HCT116 (cell line): Measurements from ENCODE around the gene CFI. TPM values are rescaled to one million over a fixed set of nuclear protein-coding genes. Genes with fewer than 3 reads are reported as not detected.

ENCODE experiments used
- ATAC-seq: fragments of 200-7000 bp; cut with Tn5 transposase; 2 replicates; pipeline ENCODE4 v1.9.1; 2020; ENCODE audit warnings: mild to moderate bottlenecking, moderate library complexity
- BruUV-seq: library from RNA; stranded (reverse); fragments of 400-500 nt; replicated peaks from 2 replicates; lab custom pipeline; 2021; lab: Mats Ljungman, UMichigan
- CTCF ChIA-PET: fragments of 300-600 bp; sonication (Branson Sonifier 250); formaldehyde crosslinking; loops from one replicate; lab custom pipeline; 2021; ENCODE audit warnings: antibody characterized with exemption; lab: Charles Lee
- POLR2A ChIA-PET: fragments of 300-600, 350-600 bp; sonication (Branson Sonifier 250); formaldehyde crosslinking; loops from one replicate; lab custom pipeline; 2021; ENCODE audit warnings: antibody characterized with exemption; lab: Charles Lee
- RAD21 ChIA-PET, 2 experiments: fragments of 300-600 bp; sonication (Branson Sonifier 250); formaldehyde crosslinking; loops; one replicate each; lab custom pipeline; 2023; ENCODE audit warnings: low total read pairs in 2 of 2; ENCODE audit not compliant: uncharacterized antibody in 2 of 2, unreplicated experiment in 2 of 2, low non-redundant PET in 1 of 2; lab: Charles Lee
- DNase-seq: peaks from one replicate; pipeline ENCODE4 v3.0.0-alpha.2; 2010; ENCODE audit warnings: low read depth, low spot score
- H2AFZ ChIP-seq: fragments of 200-600 bp; shearing (Covaris generic), sonication (generic); 2 replicates; pipeline ENCODE4 v1.6.1; 2017; ENCODE audit warnings: low read depth, mixed run types, mixed read lengths, antibody characterized with exemption, low read length; ENCODE audit not compliant: poor library complexity, severe bottlenecking
- H3K27ac ChIP-seq: 2 replicates; pipeline ENCODE4 v1.5.1; 2012; ENCODE audit warnings: low read depth, low read length
- H3K27me3 ChIP-seq: fragments of 200-600 bp; sonication (generic); 2 replicates; pipeline ENCODE4 v1.6.1; 2016; ENCODE audit warnings: mixed run types, low read length, mixed read lengths; ENCODE audit not compliant: insufficient read depth
- H3K36me3 ChIP-seq, 2 experiments: fragments of 200-500 bp in 1 of 2; fragments of 200-600 bp in 1 of 2; sonication (Bioruptor generic) in 1 of 2; sonication (generic) in 1 of 2; 2 replicates each; pipeline versions ENCODE4 v1.5.1 to v1.6.1; 2014 to 2016; ENCODE audit warnings: low read length in 2 of 2, inconsistent platforms in 1 of 2, mixed read lengths in 1 of 2, mixed run types in 1 of 2; ENCODE audit not compliant: insufficient read depth in 2 of 2, control insufficient read depth in 1 of 2
- H3K4me1 ChIP-seq, 2 experiments: fragments of 200-600 bp in 1 of 2; sonication (generic) in 1 of 2; 2 replicates each; pipeline versions ENCODE4 v1.5.1 to v1.6.1; 2012 to 2017; ENCODE audit warnings: low read length in 2 of 2, inconsistent platforms in 1 of 2, mild to moderate bottlenecking in 1 of 2, mixed read lengths in 1 of 2, mixed run types in 1 of 2, moderate library complexity in 1 of 2; ENCODE audit not compliant: insufficient read depth in 2 of 2, control insufficient read depth in 1 of 2
- H3K4me2 ChIP-seq: fragments of 200-600 bp; sonication (generic); 2 replicates; pipeline ENCODE4 v1.6.1; 2017; ENCODE audit warnings: mixed run types, low read length, mixed read lengths
- H3K4me3 ChIP-seq, 2 experiments: fragments of 200-600 bp in 1 of 2; sonication (generic) in 1 of 2; replicated peaks in 1 of 2; 2 replicates each; pipeline ENCODE4 v1.5.1; 2011 to 2016; ENCODE audit warnings: low read length in 2 of 2, control low read depth in 1 of 2, low read depth in 1 of 2, mild to moderate bottlenecking in 1 of 2, mixed read lengths in 1 of 2, mixed run types in 1 of 2
- H3K79me2 ChIP-seq: fragments of 200-600 bp; sonication (generic); 2 replicates; pipeline ENCODE4 v1.6.1; 2017; ENCODE audit warnings: mild to moderate bottlenecking, mixed run types, low read length, moderate library complexity, mixed read lengths; ENCODE audit not compliant: insufficient read depth
- H3K9ac ChIP-seq: fragments of 200-600 bp; sonication (generic); 2 replicates; pipeline ENCODE4 v1.6.1; 2016; ENCODE audit warnings: low read length, mixed read lengths
- H3K9me2 ChIP-seq: fragments of 200-600 bp; sonication (generic), shearing (Covaris generic); 2 replicates; pipeline ENCODE4 v1.6.1; 2017; ENCODE audit warnings: mixed run types, mild to moderate bottlenecking, moderate library complexity; ENCODE audit not compliant: insufficient read depth
- H3K9me3 ChIP-seq, 2 experiments: fragments of 200-500 bp in 1 of 2; fragments of 200-600 bp in 1 of 2; sonication (Bioruptor generic) in 1 of 2; sonication (generic) in 1 of 2; 2 replicates each; pipeline ENCODE4 v1.6.1; 2014 to 2017; ENCODE audit warnings: low read length in 2 of 2, mixed read lengths in 2 of 2, inconsistent platforms in 1 of 2, low read depth in 1 of 2, mild to moderate bottlenecking in 1 of 2, mixed run types in 1 of 2, moderate library complexity in 1 of 2; ENCODE audit not compliant: control insufficient read depth in 1 of 2, insufficient read depth in 1 of 2
- H4K20me1 ChIP-seq: fragments of 200-600 bp; sonication (generic), shearing (Covaris generic); 2 replicates; pipeline ENCODE4 v1.6.1; 2017; ENCODE audit warnings: mixed run types, mild to moderate bottlenecking, moderate library complexity; ENCODE audit not compliant: insufficient read depth
- ATF3 ChIP-seq: IDR thresholded peaks from 2 replicates; pipeline ENCODE4 v1.6.1; 2012
- ELF1 ChIP-seq: IDR thresholded peaks from 2 replicates; pipeline ENCODE4 v1.6.1; 2012; ENCODE audit warnings: low read depth, borderline replicate concordance
- EZH2 ChIP-seq: fragments of 200-600 bp; sonication (generic); IDR thresholded peaks from 2 replicates; pipeline ENCODE4 v1.6.1; 2017; ENCODE audit warnings: antibody characterized with exemption, mixed run types
- POLR2AphosphoS5 ChIP-seq: IDR thresholded peaks from 2 replicates; pipeline ENCODE4 v1.6.1; 2011; ENCODE audit warnings: mild to moderate bottlenecking, low read depth, low read length, moderate library complexity
- RAD21 ChIP-seq: IDR thresholded peaks from 2 replicates; pipeline ENCODE4 v1.6.1; 2012; ENCODE audit warnings: low read depth, mild to moderate bottlenecking
- REST ChIP-seq: IDR thresholded peaks from 2 replicates; pipeline ENCODE4 v1.6.1; 2012; ENCODE audit warnings: low read depth
- SIN3A ChIP-seq: IDR thresholded peaks from 2 replicates; pipeline ENCODE4 v1.6.1; 2012; ENCODE audit warnings: low read depth
- SRF ChIP-seq: IDR thresholded peaks from 2 replicates; pipeline ENCODE4 v1.6.1; 2012; ENCODE audit warnings: low read depth
- TCF7L2 ChIP-seq: IDR thresholded peaks from 2 replicates; pipeline ENCODE4 v1.7.0; 2011; ENCODE audit warnings: borderline replicate concordance, inconsistent platforms; ENCODE audit not compliant: insufficient read depth, insufficient read length; ENCODE audit errors: extremely low read depth
- YY1 ChIP-seq: IDR thresholded peaks from 2 replicates; pipeline ENCODE4 v1.6.1; 2011; ENCODE audit warnings: low read length, low read depth, moderate library complexity, mild to moderate bottlenecking; ENCODE audit not compliant: insufficient replicate concordance; ENCODE audit errors: extremely low read depth
- ZBTB33 ChIP-seq: IDR thresholded peaks from 2 replicates; pipeline ENCODE4 v1.6.1; 2011; ENCODE audit warnings: mild to moderate bottlenecking, low read length, moderate library complexity; ENCODE audit not compliant: insufficient replicate concordance; ENCODE audit errors: extremely low read depth
- ZNF274 ChIP-seq: fragments of 200-500 bp; sonication (Bioruptor generic); IDR thresholded peaks from 2 replicates; pipeline ENCODE4 v1.6.1; 2014; ENCODE audit warnings: mild to moderate bottlenecking, low read depth, low read length, inconsistent platforms
- intact Hi-C: fragments of 100-400 bp; cut with micrococcal nuclease; formaldehyde crosslinking; loops from 2 replicates; pipeline ENCODE4 v1.10.0; 2022
- total RNA-seq: library from RNA; stranded (reverse); gene quantifications from one replicate; pipeline ENCODE4 v1.2.1, GENCODE V29; 2021; ENCODE audit not compliant: unreplicated experiment

The CFI gene
- total RNA-seq, 1 experiment from 2014 or later, result 0.84 TPM

GRCh38 chr4:109698656-109699055 lies 103.1 kb downstream of the CFI start:
- Histone ChIP-seq H3K9me2 (no peaks in the 10 kb centered on the region), H3K4me3 (no peak overlapping the region), H3K4me2 (no peak overlapping the region), H3K36me3 (peaks cover 0 to 5% of the 10 kb centered on the region in 2 experiments; a peak in 2 of 4 replicates), H3K27me3 (no peaks in the 10 kb centered on the region), H4K20me1 (no peaks in the 10 kb centered on the region), H3K79me2 (no peaks in the 10 kb centered on the region), H3K9me3 (no peaks in the 10 kb centered on the region), H3K27ac (no peak overlapping the region), H3K4me1 (peaks cover 6 to 12% of the 10 kb centered on the region in 2 experiments; a peak in 3 of 4 replicates), H2AFZ (no peak overlapping the region), H3K9ac (no peak overlapping the region)
- intact Hi-C loops, result no loop called here
- ChIA-PET CTCF (no interaction called here), POLR2A (no interaction called here), RAD21 (no interaction called here)
- DNase-seq (no peak), ATAC-seq (no peak)
- TF ChIP-seq SRF (no peak), ELF1 (no peak), TCF7L2 (no peak), ZNF274 (no peak), EZH2 (no peak), YY1 (no peak), POLR2AphosphoS5 (no peak), RAD21 (no peak), SIN3A (no peak), ZBTB33 (no peak), ATF3 (no peak), REST (no peak)
- BruUV-seq, result no TSS peak
